IPS-11a (cell line): ENCODE data around the gene BHLHE40.

Source experiments
- H3K4me3 ChIP-seq: one replicate; pipeline ENCODE4 v1.5.1; 2013; ENCODE audit warnings: low read depth, low read length, control low read depth

The BHLHE40 gene

DNA sequence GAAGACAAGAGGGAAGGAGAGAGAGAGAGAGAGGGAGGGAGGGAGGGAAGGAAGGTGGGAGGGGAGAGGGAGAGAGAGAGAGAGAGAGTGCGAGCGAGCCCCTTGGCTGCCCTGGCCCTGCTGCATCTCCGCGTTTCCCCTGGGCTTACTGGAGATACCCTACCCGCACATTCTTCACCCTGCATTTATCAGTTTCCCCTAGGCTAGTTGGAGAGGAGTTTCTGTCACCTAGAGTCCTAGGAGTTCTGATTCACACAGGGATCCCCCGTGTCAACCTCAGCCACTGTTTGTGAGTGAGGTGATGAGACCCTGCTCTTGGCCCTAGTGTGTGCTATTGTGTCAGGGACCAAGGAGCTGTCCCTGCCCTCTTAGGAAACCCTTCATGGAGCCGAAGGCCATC, 18.7 kb downstream of the BHLHE40 start:
- H3K4me3 ChIP-seq: no peak overlapping the region

DNA sequence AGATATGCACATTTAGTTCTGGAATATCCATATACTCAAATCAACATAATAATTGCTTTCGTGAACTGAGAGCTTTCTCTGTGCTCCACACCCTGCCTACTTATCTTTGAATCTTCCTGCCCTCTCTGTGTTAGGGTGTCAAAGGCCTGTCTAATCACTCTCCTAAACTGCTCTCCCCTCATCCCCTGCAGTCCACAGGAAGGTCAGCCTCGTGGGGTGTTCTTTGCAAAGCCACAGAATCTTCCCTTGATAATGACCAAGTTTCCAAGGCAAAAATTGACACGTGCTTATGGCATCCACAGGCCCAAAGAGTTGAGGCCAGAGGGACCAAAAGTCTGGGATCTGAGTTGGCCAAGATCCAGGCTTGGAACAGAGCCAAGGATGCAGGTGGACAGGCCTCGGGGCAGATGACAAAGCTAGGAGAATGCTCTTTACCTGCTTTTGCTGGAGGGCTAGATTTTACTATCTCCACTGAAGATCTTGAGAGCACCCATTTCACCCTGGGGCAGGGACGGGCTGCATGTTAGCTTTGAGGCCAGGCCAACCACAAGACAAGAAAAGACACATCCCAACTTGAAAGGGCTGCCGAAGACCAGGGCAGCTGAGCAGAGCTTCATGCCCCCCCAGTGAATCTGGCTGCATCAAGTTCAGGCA, 20.4 kb downstream of the BHLHE40 start:
- no peak overlapping the region for H3K4me3 ChIP-seq

DNA sequence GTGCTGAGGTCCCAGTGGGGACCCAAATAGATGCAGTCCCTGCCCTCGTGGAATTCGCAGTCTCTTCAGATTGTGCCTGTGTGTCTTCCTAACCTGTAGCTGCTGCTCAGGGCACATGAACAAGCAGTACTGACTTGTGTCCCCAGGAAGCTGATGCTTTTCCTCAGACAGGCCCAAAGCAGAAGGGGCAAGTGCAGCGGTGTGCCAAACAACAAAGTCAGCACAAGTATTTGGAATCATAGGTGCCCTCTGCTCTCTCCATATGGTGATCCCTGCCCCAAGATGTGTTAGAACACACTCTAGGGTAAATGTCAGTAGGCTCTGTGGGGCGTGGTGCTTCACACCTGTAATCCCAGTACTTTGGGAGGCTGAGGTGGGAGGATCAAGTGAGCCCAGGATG, 21.9 kb downstream of the BHLHE40 start:
- H3K4me3 ChIP-seq: no peak overlapping the region

DNA sequence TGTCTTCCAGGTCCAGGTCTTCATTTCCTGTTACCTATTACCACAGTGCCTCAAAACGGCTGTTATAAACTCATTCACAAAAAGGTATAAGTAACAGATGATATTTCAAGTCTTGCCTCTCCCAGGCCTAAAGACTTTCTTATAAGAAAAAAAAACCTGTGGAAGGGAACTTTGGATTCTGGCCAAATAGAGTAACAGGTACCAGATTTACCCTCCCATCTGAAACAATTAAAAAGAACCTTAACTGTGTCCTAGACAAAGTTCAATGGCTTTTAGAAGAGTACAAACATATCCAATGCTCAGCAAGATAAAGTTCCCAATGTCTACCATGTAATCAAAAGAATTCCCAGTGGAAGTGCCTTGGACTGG, 22.6 kb downstream of the BHLHE40 start:
- no peak overlapping the region for H3K4me3 ChIP-seq

DNA sequence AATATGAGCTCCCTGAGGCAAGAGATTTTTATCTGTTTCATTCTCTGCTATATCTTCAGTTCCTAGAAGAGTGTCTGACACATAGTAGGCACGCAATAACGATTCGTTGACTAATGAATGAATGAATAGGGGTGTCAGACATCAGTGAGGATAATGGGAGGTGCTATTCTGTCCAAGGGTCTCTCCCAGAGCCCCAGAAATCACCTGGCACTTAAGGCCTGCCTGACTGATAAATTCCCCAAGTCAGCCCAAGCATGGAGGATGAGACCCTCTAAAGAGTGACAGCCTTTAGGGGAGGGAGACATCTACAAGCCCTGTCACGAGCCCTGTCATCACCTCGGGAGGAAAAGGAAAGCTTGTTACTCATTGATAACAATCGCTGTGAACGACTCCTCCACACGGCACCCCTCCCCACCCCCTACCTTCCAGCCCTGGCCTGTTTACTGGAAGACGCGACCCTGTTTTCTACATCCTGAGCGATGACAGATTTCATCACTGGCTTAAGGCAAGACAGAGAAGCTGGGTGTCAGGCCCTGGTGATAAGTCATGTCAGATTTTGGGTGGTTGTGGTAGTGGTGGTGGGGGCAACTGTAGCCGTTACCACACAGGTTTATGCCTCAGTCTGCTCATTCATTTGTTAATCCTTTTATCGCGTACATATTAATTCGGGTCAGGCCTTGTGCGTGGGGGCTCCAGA, 23.1 kb downstream of the BHLHE40 start:
- H3K4me3 ChIP-seq: no peak overlapping the region

DNA sequence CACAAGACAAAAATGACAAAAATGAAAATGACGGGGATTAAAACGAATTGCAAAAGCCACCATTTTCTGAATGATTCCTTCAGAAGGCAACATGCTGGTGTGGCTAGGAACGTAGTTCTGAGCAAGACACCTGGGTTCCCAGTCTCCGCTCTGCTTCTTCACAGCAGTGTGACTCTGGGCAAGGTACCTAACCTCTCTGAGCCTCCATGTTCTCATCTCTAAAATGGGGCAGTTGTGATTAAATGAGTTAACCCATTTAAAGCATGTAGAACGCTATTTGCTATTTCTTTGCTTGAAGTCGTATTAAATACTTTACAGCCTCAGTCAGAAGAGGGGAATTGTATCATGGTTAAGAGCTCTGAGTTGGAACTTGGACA, 23.6 kb downstream of the BHLHE40 start:
- no peak overlapping the region for H3K4me3 ChIP-seq

DNA sequence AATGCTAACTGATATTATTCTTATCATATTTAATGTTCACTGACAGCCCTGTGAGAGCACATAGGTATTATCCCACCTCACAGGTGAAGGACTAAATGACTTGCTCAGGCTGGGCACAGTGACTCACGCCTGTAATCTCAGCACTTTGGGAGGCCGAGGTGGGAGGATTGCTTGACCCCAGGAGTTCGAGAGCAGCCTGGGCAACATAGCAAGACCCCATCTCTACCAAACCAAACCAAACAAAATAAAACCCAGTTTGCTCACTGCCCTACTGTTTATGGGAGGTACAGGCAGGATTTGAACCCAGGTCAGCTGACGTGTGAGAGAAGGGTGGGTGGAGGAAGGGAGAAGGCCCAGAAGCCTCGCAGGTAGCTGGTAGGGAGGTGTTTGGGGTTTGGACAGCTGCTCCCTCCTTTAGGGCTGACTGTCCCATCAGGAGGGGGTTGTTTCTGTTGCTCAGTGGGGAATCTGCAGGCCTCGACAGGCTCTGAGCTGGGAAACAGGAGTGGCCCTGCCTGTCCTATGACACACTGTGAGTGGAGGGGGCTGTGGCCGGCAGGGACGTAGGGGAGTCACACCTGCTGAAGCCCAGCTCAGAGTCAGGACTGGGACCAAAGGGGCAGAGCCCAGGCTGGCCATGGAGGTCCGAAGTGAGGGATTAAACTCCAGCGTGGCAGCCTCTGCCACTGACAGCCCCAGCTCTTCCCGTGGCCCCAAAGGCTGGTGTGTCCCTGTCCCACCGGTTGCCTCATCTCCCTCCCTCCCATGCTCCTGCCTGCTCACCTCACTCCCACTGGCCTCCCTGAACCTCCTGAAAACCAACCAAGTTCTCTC, 25.3 kb downstream of the BHLHE40 start:
- H3K4me3 ChIP-seq: no peak overlapping the region

DNA sequence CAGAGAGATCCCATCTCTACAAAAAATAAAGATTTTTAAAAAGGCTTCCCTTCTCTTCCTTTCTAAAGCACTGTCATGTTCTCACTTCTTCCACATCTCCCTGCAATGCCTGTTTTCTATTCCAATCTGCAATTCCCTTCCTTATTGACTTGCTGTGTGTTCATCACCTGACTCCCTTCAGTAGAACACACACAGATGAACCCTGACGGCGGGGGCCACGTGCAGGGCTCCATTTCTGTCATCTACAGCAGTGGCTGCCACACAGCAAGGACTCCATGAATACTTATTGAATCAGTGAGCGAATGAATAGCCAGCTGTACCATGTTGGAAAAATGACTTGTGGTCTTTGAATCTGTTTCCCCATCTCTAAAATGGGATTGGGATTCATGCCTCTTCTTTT, 26.1 kb downstream of the BHLHE40 start:
- H3K4me3 ChIP-seq: no peak overlapping the region

DNA sequence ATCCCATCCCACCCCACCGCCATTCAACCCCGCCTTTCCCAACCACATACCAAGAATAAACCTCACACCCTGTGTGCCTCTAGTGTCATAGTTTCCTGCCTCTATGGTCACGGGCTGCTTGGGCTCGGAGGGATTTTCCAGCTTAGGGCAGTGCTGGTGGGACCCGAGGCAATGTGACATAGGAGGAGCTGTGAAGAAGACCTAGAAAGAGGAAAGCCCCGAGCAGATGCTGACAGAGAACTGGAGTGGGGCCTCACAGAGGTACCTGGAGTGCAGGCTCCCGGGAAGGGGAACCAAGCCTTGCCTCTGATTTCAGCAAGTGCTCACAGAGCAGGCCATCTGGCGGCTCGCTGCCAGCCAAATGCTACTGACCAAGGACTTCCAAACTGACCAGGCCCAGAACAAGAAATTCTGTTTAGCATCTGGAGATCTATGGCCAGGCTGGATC, 27.5 kb downstream of the BHLHE40 start:
- no peak overlapping the region for H3K4me3 ChIP-seq

DNA sequence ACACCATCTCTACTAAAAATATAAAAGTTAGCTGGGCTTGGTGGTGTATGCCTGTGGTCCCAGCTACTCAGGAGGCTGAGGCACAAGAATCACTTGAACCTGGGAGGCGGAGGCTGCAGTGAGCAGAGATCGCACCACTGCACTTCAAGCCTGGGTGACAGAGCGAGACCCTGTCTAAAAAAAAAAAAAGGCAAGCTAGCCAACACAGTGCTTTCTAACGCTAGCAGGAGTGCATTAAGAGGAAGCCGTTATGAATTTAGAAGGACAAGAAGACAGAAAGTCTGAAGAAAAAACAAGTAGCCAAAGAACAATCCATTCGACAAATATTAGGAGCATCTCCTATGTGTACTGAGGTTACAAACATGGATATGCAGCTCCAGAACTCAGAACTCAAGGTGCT, 28.6 kb downstream of the BHLHE40 start:
- H3K4me3 ChIP-seq: no peak overlapping the region

DNA sequence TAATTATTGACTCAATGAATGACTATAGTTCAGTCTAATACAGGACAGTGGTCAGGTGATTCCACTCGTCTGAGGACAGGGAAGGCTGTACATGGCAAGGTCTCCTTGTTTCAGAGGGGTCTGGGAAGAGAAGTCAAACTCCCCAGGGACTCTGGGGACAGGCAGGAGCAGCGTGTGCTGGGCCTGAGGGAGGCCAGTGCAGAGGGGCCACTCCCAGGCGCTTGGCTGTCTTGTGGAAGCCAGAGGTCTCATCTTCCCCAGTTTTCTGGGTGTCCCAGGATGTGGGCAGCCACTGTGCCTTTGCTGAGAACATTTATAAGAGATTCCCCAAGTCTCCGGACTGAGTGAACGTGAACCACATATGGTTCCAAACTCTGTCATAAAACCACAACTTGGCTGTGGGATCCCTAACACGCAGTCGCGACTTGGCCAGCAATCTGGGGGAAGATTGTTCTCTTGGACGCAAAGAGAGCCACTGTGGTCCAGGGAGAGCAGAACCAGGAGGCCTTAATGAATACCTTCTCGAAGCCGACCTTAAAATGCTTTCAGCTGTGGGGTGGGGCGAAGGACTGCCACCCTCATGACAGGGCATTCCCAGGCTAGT, 30.4 kb downstream of the BHLHE40 start:
- no peak overlapping the region for H3K4me3 ChIP-seq

DNA sequence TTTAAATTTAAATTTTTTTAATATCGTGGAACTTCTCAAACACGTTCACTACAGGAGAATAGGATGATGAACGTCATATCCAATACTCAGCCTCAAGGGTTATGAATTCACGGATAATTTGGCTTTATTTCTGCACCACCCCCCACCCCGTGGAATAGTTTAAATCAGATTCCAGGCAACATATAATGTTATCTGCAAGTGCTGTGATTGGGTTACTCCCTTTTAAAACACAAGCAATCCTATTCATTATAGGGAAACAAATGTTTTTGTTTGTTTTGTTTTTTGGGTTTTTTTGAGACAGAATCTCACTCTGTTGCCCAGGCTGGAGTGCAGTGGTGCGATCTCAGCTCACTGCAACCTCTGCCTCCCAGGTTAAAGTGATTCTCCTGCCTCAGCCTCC, 30.9 kb downstream of the BHLHE40 start:
- no peak overlapping the region for H3K4me3 ChIP-seq

DNA sequence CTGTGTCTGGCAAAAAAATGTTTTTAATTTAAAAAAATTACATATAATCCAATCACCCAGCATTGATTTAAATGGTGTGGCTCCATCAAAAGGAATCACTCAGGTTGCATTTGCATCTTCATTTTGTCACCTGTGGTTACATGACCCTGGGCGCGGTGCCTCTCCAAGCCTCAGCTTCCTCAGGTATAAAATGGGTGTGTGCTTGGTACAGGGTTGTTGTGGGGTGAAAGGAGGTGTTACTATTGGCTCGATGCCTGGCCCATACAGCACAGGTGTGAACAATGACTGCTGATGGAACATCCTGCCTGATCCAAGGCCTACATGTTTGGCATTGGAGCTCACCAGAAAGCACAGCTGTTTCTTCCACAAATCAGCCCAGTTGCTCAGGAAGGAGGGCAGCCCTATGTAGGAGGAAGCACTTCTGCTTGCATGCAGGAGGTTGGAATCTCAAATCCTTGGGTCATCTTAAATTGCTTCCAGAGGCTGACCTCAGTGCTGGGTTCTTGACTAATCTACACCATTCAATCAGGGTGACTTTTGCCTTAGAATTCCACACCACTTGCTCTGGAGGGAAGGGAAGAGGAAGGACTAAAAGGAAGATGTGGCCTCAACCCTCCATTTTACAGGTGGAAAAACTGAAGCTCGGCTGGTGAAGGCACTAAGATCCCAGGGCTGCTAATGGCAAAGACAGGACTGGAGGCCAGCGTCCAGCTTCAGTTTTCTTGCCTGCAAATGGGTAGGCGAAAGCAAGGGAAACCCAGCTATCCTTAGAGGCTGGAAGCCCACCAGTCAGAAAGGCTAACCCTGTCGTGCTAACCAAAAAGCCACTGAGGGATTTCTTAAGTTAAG, 31.7 kb downstream of the BHLHE40 start:
- no peak overlapping the region for H3K4me3 ChIP-seq

DNA sequence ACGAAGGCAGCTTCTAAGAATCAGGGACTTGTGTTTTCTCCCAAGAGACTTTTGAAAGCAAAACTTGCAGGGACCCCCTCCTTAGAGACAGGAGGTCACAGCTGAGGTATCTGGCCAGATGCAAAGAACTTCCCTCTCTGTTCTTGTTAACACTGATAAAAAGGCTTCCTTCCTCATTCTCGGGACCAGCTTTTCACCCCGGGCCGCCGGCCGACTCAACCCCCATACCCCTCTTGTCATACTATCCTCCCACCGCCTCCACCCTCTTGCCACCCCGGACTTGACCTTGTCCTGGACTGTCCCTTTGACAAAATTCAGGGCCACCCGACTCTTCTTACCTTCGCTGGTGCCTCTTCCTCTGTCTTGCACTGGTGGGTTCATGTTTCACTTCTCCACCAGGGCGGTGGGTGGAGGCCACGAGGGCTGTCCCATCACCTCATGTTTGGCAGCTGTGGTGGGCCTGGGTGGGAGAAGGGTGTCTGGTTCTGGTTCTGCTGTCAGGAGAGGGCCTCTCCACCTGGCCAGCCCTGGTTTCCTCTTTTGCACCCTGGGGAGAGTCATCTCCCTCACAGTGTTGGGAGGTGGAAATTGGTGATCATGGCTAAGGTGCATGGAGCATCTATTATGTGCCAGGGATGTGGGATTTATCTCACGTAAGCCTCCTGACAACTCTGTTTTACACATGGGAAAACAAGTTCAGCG, 32.5 kb downstream of the BHLHE40 start:
- H3K4me3 ChIP-seq: no peak overlapping the region

DNA sequence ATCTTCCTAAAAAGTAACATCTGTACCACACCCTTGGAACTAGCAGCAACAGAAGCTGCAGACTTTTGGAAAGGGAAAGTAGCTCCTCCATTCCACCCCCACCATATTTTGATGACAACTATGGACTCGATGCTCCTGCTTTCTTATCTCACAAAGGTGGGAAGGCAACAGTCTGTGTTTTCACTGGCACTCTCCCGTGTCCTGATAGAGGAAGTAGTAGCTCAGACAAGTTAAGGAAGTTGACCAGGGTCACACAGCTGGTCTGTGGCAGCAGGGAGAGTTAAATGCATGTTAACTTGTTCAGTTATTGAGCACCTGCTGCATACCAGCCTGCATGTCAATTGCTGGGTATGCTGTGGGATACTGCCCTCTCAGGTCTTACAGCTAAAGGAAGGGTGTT, 33.1 kb downstream of the BHLHE40 start:
- no peak overlapping the region for H3K4me3 ChIP-seq

DNA sequence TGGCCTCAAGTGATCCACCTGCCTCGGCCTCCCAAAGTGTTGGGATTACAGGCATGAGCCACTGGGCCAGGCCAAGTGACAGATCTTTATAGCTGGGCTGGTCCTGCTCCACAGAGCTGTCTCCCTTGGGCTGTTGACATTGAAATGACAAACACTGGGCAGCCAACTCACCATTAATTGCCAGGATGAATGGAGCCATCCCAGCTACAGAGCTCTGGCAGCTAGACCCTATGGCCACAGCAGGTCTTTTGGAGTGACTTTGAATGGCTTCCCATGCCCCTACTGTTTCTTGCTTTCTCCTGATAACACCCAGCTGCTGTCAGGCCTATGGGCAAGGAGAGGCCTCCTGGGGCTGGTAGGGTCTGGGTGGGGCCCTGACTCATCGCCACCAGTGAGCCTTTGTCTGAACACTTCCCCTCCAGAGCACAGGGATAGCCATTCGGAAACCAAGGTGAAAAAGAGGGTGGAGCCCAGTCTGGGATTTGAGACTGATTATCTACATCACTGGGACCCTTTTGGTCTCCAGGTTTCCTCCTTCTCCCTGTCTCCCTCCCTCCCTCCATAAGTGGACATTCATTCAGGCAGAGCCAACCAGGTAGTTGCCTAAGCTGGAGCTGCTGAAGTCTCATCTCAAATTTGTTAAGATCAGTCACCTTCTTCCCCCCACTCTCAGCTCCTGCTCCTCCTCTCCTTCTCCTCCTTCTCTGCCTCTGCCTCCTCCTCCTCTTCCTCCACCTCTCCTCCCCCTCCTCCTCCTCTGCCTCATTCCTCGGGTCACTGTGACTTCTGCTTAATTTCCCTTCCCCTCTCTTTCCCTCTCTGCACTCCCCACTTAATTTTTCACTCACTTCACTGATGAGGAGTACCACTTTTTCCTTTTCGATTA, 34.0 kb downstream of the BHLHE40 start:
- no peak overlapping the region for H3K4me3 ChIP-seq

DNA sequence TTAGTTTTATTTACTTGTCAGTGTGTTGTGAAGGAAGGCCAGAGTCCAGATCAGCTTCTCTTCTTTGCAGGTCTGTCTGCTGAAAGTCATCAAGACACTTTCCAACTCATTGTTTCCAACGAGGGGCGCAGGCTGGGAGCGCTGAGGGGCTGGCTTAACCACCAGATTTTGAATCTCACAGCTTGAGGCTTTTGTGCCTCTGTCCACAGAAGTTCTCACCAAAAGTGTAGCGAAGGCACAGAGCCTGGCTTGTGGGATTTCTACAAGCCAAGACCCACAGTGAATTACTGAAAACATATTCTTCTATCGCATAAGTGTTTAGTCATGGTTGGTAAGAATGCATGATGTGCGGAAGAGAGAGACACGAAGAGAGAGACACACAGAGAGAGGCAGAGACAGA, 35.2 kb downstream of the BHLHE40 start:
- H3K4me3 ChIP-seq: no peak overlapping the region

DNA sequence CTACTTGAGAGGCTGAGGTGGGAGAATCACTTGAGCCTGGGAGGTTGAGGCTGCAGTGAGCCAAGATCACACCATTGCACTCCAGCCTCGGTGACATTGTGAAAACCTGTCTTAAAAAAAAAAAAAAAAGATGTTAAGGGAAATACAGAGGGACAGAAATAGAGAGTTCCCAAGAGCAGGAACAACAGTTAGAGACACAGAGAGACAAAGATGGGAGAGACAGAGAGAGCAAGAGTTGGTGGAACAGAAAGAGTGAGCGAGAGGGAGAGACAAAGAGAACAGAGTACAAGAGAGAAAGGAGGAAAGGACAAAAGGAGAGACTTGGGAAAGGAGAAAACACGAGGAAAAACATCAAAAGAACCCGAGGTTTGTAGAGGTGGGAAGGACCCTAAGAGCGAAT, 35.8 kb downstream of the BHLHE40 start:
- no peak overlapping the region for H3K4me3 ChIP-seq
